DOHH2 (cell line): ENCODE results near the gene ST7.

Experiments
- CTCF ChIP-seq: fragments of 200-600 bp; sonication (generic); IDR thresholded peaks from one replicate; pipeline ENCODE4 v1.5.1; 2014; ENCODE audit warnings: antibody characterized with exemption, mild to moderate bottlenecking, low read depth, low read length; ENCODE audit not compliant: poor library complexity, severe bottlenecking
- EZH2phosphoT487 ChIP-seq: fragments of 200-600 bp; sonication (generic); IDR thresholded peaks from 2 replicates; pipeline ENCODE4 v1.6.1; 2017; ENCODE audit warnings: borderline replicate concordance, mild to moderate bottlenecking, antibody characterized with exemption, low read length, moderate library complexity, mixed read lengths

- TF ChIP-seq CTCF (no peak), EZH2phosphoT487 (no peak)
These were observed 179.8 kb downstream of the ST7 start for GRCh38 chr7:117133125-117133524.
